Measurements from ENCODE around the gene CTR9.

The CTR9 gene

DNA sequence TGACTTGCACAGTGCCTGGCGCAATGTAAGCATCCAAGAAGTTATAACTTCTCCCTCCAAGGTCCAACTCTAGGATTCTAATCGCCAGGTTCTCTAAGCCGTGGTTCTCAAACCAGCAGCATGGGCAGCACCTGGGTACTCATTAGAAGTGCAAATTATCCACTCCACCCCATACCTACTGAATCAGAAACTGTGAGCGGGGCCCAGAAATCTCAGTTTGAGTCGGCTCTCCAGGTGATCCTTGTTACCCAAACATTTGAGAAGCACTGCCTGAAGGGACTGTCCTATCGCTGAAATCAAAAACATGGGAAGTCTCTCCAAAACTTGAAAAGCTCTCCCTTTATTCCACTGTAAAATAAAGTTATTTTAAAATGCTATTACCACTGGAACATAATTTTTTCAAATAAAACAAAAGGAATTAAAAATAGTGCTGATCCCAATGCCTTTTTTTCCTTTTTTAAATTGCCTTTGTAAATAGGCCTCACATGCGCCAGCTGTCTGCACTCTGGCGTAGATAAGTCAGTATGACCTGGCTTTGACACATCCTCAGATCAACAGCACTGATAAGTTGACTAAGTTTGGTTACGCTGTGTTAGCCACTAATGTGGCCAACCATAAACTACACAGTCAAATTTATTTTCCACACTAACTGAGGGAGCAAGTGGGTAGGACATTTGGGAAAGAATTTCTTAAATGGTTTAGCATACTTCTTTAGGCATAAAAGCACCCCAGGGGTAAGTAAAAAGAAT lies 8.4 kb upstream of the CTR9 start:
- no peak for DNase-seq (ENCODE audit: low read depth, low spot score)

DNA sequence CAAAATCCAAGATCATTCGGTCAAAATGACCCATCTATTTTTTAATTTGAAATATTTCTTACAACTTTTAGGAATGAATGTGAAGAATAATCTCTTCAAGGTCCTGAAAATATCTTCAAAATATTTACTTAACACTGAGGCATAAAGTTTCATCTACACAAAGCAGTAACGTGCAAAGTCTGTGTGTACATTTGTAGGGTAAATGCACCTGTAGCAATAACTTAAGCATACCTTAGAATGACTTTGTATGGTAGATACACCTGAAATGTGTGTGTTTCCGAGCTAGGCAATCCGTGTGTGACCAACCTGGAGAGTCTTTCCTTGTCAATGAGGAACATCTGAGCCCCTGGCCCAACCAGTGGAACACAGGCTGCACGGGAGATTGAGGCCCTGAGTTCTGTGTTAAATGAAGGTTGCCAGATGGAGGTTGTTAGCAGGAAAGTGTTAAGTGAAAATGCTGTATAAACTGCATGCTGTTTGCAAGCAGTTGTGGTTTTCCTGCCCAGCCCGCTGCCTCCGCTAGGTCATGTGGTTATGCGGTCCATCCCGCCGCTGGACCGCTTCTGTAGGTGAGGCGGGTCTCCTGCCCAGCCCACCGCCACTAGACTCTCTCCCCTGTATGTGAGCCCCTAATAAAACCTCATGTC lies 7.6 kb upstream of the CTR9 start:
- DNase-seq (ENCODE audit: low read depth, low spot score), result no peak

DNA sequence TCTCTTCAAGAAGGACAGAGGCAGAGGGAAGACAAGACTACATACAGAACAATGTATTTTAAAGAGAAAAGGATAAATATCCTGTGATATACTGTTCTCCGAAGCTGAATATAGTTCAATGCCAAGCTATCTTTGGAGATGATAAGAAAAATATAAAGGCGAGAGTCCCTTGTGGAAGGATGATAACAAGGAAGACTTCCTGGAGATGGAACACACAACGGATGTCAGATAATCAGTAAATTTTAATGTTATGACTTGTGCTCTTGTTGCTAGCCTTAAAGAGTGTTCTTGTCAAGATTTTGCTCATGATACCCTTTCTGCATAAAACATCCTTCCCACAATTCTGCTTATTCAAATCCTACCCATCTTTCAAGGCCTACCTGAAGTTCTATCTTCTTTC lies 6.8 kb upstream of the CTR9 start:
- DNase-seq (ENCODE audit: low read depth, low spot score), result no peak

GRCh38 chr11:10746871-10747270 lies 4.2 kb upstream of the CTR9 start:
- no peak for DNase-seq (ENCODE audit: low read depth, low spot score)

DNA sequence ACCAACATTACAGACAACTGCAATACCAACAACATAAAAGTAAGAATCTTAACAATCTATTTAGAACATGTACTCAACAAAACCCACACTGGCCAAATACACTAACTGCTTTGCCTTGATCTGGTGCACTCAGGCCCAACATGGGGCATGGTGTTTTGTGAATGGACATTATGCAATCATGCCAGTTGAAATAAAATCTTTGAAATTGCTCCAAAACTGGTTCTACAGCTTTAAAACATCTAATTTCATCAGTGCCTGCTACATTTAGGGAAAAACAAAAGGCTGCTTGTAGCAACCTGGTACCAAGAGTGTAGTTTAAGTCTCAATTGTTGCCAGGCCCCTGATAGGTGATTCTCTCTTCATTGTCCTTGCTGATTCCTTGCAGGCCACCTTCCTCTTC lies 3.3 kb upstream of the CTR9 start:
- DNase-seq (ENCODE audit: low read depth, low spot score), result no peak

DNA sequence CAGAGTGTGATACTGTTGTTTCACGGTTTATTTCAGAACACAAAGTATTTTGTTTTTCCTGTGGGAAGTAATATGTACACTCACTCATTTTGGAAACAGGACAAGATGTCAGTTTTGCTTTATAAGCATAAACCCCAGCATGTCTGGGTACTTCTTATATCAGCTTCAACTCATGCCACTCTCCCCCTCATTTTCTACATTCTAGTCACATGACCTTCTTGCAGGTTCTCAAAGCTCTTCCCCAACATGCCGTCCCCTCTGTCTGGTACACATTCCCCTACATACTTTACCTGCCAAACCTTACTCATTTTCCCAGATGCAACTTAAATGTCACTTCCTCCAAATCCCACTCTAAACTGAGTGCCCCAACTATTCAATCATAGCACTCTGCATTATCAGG lies 1.6 kb upstream of the CTR9 start:
- no peak for DNase-seq (ENCODE audit: low read depth, low spot score)

GRCh38 chr11:10751581-10751940 lies 515 bp downstream of the CTR9 start:
- DNase-seq (ENCODE audit: low read depth, low spot score), result no peak

GRCh38 chr11:10752061-10752460 lies 1.0 kb downstream of the CTR9 start:
- no peak for DNase-seq (ENCODE audit: low read depth, low spot score)

- no peak for DNase-seq (ENCODE audit: low read depth, low spot score)
Observed at GRCh38 chr11:10752486-10752885, 1.4 kb downstream of the CTR9 start.

- no peak for DNase-seq (ENCODE audit: low read depth, low spot score)
Observed at GRCh38 chr11:10758957-10759356, 7.9 kb downstream of the CTR9 start.

DNA sequence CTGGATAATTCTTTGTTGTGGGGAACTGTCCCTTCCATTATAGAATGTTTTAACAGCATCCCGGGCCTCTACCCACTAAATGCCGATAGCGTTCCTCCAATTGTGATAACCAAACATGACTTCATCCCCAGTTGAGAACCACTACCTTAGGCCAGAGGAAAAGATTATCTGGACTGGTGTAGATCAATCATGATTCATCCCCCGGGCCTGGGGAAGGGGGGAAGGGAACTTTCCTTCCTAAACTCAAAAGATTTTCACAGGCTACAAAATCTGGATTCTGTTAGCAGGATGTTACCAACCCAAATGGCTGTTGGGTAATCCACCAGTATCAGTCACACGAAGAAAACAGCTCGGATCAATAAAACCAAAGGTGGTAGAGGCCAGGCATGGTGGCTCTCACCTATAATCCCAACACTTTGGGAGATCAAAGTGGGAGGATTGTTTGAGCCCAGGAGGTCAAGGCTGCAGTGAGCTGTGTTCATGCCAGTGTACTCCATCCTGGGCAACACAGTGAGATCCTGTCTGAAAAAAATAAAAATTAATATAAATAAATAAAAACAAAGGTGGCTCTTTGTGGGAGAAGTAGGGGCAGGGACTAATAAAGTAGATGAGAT lies 10.1 kb downstream of the CTR9 start:
- DNase-seq (ENCODE audit: low read depth, low spot score), result no peak

GRCh38 chr11:10762185-10762584 lies 11.1 kb downstream of the CTR9 start:
- no peak for DNase-seq (ENCODE audit: low read depth, low spot score)

DNA sequence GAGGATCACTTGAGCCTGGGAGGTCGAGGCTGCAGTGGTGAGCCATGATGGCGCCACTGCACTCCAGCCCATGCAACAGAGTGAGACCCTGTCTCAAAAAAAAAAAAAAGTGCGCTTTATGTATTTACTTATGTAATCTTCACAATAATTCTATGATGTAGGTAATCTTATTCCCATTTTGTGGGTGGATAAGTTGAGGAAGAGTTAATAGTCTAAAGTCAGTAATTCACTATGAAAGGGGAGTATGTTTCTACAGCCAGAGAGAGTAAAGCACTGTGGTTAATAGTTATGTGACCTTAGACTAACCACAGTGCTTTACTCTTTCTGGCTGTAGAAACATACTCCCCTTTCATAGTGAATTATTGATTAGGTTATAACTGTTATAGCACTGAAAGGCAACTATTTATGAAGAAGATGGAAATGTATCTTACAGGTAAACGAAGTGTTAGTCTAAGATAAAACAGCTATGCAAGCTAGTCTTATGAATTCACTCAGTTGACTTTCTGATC lies 11.9 kb downstream of the CTR9 start:
- DNase-seq (ENCODE audit: low read depth, low spot score), result no peak

- DNase-seq (ENCODE audit: low read depth, low spot score), result no peak
Observed at GRCh38 chr11:10763766-10764165, 12.7 kb downstream of the CTR9 start.

- DNase-seq (ENCODE audit: low read depth, low spot score), result no peak
Observed at GRCh38 chr11:10764412-10764811, 13.4 kb downstream of the CTR9 start.

GRCh38 chr11:10770626-10771254 lies 19.7 kb downstream of the CTR9 start:
- no peak for DNase-seq (ENCODE audit: low read depth, low spot score)

DNA sequence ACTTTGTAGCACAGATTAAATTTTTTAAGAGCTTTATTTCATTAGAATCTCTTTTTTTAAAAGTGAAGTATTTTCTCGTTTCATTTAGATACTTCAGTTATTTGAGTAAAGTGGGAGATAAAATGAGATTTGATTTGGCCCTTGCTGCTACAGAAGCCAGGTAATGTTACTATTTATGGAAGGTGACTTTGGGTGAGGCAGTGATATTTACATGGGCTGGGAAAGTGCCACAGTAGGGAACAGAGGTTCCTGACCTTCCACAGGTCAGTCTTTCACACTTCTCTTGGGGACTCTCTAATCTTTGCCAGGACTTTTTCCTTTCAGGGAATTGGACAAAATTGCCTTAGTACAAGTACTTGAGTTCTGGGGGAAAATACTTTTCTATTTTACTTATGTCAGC lies 20.4 kb downstream of the CTR9 start:
- no peak for DNase-seq (ENCODE audit: low read depth, low spot score)

DNA sequence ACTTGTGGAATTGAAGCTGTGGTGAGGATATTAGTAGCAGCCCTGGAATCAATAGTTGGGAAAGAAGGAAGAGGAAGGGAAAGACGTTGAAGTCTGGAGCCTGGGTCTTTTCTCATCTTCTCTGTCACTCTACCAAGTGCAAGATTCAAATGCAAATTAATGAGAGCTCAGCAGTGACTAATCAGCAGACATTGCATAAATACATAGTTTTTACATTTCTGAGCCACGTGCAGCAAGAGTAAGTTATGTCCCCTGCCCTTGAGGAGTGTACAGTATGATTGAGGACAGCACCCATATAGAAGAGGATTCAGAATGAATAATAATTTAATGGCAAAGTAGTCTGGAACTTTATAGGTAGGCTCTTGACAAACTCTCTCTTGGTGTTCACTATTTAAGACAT lies 23.8 kb downstream of the CTR9 start:
- DNase-seq (ENCODE audit: low read depth, low spot score), result no peak

GRCh38 chr11:10777393-10777793 lies 26.3 kb downstream of the CTR9 start:
- no peak for DNase-seq (ENCODE audit: low read depth, low spot score)

- no peak for DNase-seq (ENCODE audit: low read depth, low spot score)
Observed at GRCh38 chr11:10777806-10778205, 26.8 kb downstream of the CTR9 start.

DNA sequence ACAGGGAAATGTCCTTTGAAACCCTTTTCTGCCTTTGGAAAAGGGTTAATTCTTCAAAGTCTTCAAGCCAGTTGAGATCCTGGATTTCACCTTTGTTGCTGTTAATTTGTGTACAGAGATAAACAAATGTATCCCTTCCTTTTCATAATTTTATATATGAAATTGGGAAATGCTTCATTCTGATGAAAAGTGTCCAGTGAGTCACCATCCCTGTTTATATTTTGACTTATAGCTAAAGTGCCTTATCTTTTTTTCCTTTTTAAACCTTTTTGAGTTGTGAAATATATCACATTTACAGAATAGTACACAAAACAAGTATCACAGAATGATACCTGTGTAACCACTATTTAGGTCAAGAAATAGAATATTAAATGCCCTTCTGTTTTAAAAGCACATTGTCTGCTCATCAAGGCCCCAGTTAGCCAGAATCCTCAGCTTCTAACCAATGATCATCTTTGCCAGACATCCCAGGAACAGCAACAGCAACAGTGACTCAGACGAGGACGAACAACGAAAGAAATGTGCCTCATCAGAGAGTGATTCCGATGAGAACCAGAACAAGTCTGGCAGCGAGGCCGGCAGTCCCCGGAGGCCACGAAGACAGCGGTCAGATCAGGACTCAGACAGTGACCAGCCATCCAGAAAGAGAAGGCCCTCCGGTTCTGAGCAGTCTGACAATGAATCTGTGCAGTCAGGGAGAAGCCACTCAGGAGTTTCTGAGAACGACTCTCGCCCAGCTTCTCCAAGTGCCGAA lies 27.3 kb downstream of the CTR9 start:
- no peak for DNase-seq (ENCODE audit: low read depth, low spot score)

DNA sequence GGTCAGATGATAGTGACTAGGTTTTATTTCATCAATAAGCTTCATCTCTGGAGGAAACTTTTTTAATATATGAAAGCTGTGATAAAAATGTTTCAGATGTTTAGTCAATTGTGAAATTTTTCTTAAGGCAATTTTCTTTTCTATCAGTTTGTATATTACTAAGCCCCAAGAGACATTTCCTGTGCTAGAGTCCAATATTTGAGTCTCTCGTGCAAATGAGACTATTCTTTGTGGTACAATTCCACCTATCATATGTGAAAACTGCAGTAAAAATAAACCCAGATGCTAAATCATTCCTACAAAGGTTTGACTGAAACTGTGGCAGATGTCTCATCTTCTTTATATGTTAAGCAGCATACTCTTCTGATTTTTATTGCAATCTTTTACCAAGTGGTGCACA lies 28.0 kb downstream of the CTR9 start:
- no peak for DNase-seq (ENCODE audit: low read depth, low spot score)
